ENCODE data around the gene LARGE1.

GRCh38 chr22:33722816-33723215, 197.5 kb downstream of the LARGE1 start:
- no peak for TF ChIP-seq CTCF (IDR thresholded peaks at IDR 0.05; ENCODE audit: insufficient read depth, low read length)
- TF ChIP-seq, protein P1, sequence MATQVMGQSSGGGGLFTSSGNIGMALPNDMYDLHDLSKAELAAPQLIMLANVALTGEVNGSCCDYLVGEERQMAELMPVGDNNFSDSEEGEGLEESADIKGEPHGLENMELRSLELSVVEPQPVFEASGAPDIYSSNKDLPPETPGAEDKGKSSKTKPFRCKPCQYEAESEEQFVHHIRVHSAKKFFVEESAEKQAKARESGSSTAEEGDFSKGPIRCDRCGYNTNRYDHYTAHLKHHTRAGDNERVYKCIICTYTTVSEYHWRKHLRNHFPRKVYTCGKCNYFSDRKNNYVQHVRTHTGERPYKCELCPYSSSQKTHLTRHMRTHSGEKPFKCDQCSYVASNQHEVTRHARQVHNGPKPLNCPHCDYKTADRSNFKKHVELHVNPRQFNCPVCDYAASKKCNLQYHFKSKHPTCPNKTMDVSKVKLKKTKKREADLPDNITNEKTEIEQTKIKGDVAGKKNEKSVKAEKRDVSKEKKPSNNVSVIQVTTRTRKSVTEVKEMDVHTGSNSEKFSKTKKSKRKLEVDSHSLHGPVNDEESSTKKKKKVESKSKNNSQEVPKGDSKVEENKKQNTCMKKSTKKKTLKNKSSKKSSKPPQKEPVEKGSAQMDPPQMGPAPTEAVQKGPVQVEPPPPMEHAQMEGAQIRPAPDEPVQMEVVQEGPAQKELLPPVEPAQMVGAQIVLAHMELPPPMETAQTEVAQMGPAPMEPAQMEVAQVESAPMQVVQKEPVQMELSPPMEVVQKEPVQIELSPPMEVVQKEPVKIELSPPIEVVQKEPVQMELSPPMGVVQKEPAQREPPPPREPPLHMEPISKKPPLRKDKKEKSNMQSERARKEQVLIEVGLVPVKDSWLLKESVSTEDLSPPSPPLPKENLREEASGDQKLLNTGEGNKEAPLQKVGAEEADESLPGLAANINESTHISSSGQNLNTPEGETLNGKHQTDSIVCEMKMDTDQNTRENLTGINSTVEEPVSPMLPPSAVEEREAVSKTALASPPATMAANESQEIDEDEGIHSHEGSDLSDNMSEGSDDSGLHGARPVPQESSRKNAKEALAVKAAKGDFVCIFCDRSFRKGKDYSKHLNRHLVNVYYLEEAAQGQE (IDR thresholded peaks at IDR 0.05; ENCODE audit: insufficient replicate concordance, low read depth), result no peak
- TF ChIP-seq POLR2AphosphoS5 (IDR thresholded peaks at IDR 0.05; ENCODE audit: low read depth), result no peak
- no peak for TF ChIP-seq GABPA (IDR thresholded peaks at IDR 0.05; ENCODE audit: low read depth)
